M059J (cell line): ENCODE data around the gene NUMA1. TPM values are rescaled to one million over a fixed set of nuclear protein-coding genes. Genes with fewer than 3 reads are reported as not detected.
A peak's percentile ranks its signal among the peaks of the same experiment; 100 is the strongest.

Experiments
- DNase-seq: peaks from one replicate; pipeline ENCODE4 v3.0.0-alpha.2; 2012; ENCODE audit warnings: low read depth
- total RNA-seq: library from RNA; depleted of rRNA; stranded (reverse); fragments of >200 nt; shearing (Covaris generic); gene quantifications from 2 replicates; pipeline ENCODE4 v1.2.3, GENCODE V29; 2014; rRNA removed

NUMA1 gene
- total RNA-seq = 126 and 138 TPM in 2 replicates

- peak; percentile 100 for DNase-seq
Measured at GRCh38 chr11:72080326-72081183, at the start of gene NUMA1, which contains the start of gene LRRC51. NUMA1 (minus strand) TSS chr11:72080542; CDS start chr11:72035943, 44,599 bp downstream. LRRC51 (plus strand) TSS chr11:72080850; CDS start chr11:72089084, 8,234 bp downstream.

GRCh38 chr11:72129381-72129780 lies 49.0 kb upstream of the NUMA1 start:
- no peak for DNase-seq

- DNase-seq = no peak
Measured at GRCh38 chr11:72127923-72128322, 47.6 kb upstream of the NUMA1 start.

- no peak for DNase-seq
Measured at GRCh38 chr11:72125956-72126355, 45.6 kb upstream of the NUMA1 start.

- no peak for DNase-seq
Measured at GRCh38 chr11:72124046-72124445, 43.7 kb upstream of the NUMA1 start.

GRCh38 chr11:72123117-72123653 lies 42.8 kb upstream of the NUMA1 start:
- peak; percentile 33 for DNase-seq

- no peak for DNase-seq
Measured at GRCh38 chr11:72122607-72123006, 42.3 kb upstream of the NUMA1 start.

GRCh38 chr11:72120930-72121329 lies 40.6 kb upstream of the NUMA1 start:
- no peak for DNase-seq

- DNase-seq = no peak
Measured at GRCh38 chr11:72119198-72119597, 38.9 kb upstream of the NUMA1 start.

GRCh38 chr11:72116019-72116755 lies 35.8 kb upstream of the NUMA1 start:
- peak; percentile 31 for DNase-seq

GRCh38 chr11:72114570-72114969 lies 34.2 kb upstream of the NUMA1 start:
- no peak for DNase-seq

GRCh38 chr11:72112978-72113808 lies 32.9 kb upstream of the NUMA1 start:
- DNase-seq = peak; percentile 80

GRCh38 chr11:72112143-72112977 lies 32.0 kb upstream of the NUMA1 start, which contains the start of gene ANAPC15:
ANAPC15 (minus strand) TSS chr11:72112695; CDS start chr11:72111276, 1,419 bp downstream.
- peak; percentile 100 for DNase-seq

GRCh38 chr11:72111300-72112142 lies 31.2 kb upstream of the NUMA1 start:
- no peak for DNase-seq

- no peak for DNase-seq
Measured at GRCh38 chr11:72105888-72106287, 25.5 kb upstream of the NUMA1 start, which contains the start of gene TOMT. TOMT (plus strand) TSS chr11:72105924; CDS start chr11:72105952, 28 bp downstream.

- no peak for DNase-seq
Measured at GRCh38 chr11:72103754-72104167, 23.4 kb upstream of the NUMA1 start.

- peak; percentile 98 for DNase-seq
Measured at GRCh38 chr11:72102946-72103753, 22.8 kb upstream of the NUMA1 start, which contains the start of gene LAMTOR1. LAMTOR1 (minus strand) TSS chr11:72103297; CDS start chr11:72103224, 73 bp downstream.

- no peak for DNase-seq
Measured at GRCh38 chr11:72102631-72102945, 22.2 kb upstream of the NUMA1 start.

- no peak for DNase-seq
Measured at GRCh38 chr11:72102162-72102561, 21.8 kb upstream of the NUMA1 start.
